Measurements from ENCODE around the gene P3R3URF.
A peak's percentile ranks its signal among the peaks of the same experiment; 100 is the strongest.

The P3R3URF gene

GRCh38 chr1:46194641-46195193 is 18.4 kb upstream of the P3R3URF start:
- DNase-seq (ENCODE audit: low read depth in 1 of 2, low spot score in 1 of 2) = no peak

DNA sequence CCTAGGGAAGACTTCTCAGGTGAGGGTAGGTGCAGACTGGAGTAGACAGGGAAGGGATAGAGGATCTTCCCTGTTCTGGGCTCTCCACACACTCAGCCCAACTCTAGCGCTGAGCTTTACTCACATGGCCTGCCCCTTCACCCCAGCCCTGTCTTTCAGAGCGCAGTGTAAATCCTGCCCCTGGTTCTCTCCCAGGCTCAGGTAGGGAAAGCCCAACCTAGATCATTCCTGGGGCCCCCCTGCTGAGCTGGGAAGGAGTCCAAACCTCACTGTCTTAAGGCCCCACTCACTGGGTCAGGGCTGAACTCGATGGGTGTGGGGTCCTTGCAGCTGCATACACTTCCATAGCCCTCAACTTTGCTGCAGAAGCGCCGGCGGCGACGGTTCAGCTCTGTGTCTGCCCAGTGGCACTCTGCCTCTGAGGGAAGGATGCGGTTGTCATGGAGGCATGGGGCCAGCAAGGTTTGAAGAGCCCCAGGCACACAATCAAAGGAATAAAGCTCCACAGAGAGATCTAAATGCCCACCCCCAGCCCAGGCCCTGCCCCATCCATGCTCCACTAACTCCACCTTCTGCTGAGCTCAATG is 17.8 kb upstream of the P3R3URF start:
- DNase-seq (ENCODE audit: low read depth in 1 of 2, low spot score in 1 of 2) = no peak

DNA sequence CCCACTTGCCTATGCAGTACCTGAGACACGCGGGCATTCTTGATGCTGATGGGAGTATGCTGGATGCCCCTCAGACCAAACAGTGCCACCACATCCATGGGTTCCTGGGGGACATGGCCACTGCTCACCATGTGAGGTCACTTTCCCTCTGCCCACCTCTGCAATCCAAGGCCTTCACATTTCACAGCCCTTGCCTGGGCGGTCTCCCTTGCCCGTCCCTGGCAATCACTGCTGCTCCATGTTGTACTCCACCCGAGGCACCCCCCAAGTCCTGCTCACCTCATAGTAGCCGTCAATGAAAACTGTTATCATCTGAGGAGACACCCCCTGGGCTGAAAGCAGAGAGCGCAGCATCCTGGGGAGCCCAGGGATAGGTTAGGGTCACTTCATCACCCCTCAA is 17.0 kb upstream of the P3R3URF start:
- DNase-seq (ENCODE audit: low read depth in 1 of 2, low spot score in 1 of 2) = no peak

GRCh38 chr1:46192171-46192570 is 15.9 kb upstream of the P3R3URF start:
- no peak for DNase-seq (ENCODE audit: low read depth in 1 of 2, low spot score in 1 of 2)

DNA sequence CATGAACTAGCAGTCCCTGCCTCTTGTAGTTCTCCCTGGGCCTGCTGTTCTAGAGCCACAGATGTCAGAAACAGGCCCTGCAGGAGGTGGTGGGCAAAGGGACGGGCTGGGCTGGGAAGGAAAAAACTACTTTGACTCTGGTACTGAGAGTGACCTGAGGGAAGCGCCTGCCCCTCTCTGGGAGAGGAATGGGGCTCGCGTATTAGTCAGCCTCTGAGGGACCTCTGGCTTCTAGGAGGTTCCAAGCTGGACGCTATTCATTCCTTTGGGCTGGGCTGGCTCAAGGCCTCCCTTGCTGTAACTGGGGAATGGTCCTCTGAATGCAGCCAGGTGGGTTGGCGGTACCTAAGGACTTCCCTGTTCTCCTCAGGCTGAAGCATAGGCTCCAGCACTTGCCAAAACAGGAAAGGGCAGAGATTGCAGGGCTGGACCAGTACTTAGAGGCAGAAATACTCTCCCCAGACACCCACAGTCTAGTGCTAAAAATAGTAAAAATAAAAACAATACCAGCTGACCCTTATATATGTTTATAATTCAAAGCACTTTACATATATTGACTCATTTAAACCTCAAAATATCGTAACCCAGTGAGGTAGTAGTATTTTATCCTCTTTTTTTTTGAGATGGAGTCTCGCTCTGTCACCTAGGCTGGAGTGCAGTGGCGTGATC is 14.9 kb upstream of the P3R3URF start:
- no peak for DNase-seq (ENCODE audit: low read depth in 1 of 2, low spot score in 1 of 2)

- no peak for DNase-seq (ENCODE audit: low read depth in 1 of 2, low spot score in 1 of 2)
Measured at GRCh38 chr1:46190539-46190938, 14.3 kb upstream of the P3R3URF start.

GRCh38 chr1:46188295-46189030 is 12.2 kb upstream of the P3R3URF start:
- no peak for DNase-seq (ENCODE audit: low read depth in 1 of 2, low spot score in 1 of 2)

GRCh38 chr1:46187106-46187869 is 11.0 kb upstream of the P3R3URF start:
- DNase-seq (ENCODE audit: low read depth in 1 of 2, low spot score in 1 of 2) = no peak

GRCh38 chr1:46186076-46186475 is 9.8 kb upstream of the P3R3URF start:
- no peak for DNase-seq (ENCODE audit: low read depth in 1 of 2, low spot score in 1 of 2)

DNA sequence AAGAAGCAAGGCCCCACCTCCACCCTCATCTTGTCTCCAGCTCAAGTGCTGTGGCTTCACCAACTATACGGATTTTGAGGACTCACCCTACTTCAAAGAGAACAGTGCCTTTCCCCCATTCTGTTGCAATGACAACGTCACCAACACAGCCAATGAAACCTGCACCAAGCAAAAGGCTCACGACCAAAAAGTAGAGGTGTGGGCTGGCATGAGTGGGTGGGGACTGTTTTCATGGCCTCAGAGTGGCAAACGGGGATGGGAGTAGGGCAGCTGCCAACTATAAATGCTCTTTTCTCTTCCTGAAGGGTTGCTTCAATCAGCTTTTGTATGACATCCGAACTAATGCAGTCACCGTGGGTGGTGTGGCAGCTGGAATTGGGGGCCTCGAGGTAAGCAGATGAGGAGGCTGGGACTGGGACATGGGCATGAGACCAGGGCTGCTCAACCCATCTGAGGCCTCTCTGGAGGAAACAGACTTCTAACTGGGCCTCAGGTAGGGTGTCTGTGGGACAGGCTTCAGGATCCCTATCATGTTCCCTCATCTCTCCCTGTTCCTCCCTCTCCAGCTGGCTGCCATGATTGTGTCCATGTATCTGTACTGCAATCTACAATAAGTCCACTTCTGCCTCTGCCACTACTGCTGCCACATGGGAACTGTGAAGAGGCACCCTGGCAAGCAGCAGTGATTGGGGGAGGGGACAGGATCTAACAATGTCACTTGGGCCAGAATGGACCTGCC is 8.8 kb upstream of the P3R3URF start:
- peak in 1 of 2 donors; percentile 26 for DNase-seq (ENCODE audit: low read depth in 1 of 2, low spot score in 1 of 2)

- no peak for DNase-seq (ENCODE audit: low read depth in 1 of 2, low spot score in 1 of 2)
Measured at GRCh38 chr1:46183926-46184557, 7.8 kb upstream of the P3R3URF start.

DNA sequence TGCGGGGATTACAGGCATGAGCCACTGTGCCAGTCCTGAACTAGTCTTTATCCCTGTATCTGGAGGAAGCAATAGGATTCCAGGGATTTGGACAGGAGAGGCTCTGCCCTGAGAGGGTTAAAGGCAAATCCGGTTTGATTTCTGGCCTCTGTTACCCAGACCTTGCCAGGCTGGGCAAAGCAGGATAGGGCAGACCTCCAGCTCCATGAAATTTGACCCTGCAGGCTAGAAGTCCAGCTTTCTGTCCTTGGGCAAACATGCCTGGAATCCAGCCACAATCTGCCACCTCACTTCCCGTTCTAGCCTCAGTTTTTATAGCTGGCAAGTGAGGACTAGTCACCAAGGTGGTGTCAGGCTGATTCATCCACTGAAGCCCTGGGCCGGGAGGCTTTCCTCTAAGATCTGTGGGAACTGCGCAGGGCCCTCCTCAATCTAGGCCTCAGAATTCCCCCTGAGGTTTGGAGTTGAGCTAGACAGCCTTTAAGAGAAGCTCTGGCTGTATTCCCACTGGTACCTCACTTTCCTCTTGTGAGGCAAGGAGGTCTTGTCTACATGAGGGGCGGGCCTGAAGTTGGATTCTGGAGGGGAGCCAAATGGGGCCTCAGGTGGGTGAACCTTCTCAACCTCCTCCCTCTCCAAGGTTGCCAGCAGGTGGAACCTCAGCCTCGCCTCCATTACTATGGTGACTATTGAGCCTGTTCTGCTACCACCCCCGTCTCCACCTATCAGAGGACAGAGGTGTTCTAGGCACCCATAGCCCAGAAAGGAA is 7.0 kb upstream of the P3R3URF start:
- DNase-seq (ENCODE audit: low read depth in 1 of 2, low spot score in 1 of 2) = no peak

DNA sequence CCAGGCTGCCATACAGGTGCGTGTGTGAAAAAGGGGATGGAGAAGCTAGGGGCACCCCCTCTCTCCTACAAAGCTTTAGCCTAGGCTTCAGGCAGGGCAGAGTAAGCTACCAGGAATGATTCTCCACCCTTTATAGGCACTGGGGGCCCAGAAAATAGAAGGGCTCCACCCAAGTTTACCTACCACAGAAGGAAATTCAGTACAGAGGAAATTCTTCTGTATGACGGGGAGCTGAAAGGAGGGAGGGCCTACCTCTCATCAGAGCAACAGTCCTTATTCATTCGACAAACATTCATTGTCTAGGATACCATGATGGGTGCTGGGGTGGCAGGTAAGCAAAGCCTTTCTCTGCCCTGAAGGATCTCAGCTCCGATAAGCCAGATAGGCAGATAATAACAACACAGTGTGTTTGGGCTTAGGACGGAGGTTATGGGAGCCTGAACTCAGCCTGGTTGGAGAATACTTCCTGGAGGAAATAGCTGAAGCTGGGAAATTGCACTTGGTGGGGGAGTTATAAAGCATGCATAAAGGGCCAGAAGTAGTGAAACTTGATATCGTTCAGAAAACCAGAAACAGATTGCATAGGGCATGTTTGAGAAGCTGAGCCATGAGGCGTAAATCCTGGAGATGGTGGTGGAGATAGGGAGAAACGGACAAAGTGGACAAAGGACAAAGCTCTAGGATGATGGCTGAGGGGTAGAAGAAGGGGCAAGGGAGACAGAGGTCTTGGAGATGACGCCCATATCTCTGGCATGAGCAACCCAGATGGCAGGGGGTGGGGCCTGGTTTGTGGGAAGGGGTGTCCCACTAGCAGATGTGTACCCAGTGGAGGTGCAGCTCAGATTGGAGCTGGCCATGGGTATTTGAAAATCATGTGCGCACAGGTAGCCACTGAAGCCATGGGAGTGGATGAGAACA is 5.3 kb upstream of the P3R3URF start:
- no peak for DNase-seq (ENCODE audit: low read depth in 1 of 2, low spot score in 1 of 2)

DNA sequence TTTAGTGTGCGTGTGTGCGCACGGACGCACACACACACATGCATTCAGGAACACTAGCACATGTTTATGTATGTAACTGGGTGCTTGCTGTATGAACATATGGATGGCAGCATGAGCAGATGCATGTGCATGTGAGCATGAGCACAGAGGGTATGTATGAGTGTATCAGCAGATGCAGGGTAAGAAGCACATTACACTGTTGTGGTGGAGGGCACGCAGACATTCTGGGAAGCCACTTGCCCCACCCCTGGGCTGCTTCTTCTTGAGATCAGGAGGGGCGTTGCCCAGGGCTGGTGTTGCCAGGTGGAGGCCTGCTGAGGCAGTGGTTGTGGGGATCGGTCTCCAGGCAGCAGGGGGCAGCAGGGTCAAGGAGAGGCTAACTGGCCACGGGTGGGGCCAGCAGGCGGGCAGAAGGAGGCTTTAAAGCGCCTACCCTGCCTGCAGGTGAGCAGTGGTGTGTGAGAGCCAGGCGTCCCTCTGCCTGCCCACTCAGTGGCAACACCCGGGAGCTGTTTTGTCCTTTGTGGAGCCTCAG is 3.9 kb upstream of the P3R3URF start:
- DNase-seq (ENCODE audit: low read depth in 1 of 2, low spot score in 1 of 2) = no peak

GRCh38 chr1:46179138-46180081 is 3.1 kb upstream of the P3R3URF start:
- DNase-seq (ENCODE audit: low read depth in 1 of 2, low spot score in 1 of 2) = peak; percentile 18 to 43

DNA sequence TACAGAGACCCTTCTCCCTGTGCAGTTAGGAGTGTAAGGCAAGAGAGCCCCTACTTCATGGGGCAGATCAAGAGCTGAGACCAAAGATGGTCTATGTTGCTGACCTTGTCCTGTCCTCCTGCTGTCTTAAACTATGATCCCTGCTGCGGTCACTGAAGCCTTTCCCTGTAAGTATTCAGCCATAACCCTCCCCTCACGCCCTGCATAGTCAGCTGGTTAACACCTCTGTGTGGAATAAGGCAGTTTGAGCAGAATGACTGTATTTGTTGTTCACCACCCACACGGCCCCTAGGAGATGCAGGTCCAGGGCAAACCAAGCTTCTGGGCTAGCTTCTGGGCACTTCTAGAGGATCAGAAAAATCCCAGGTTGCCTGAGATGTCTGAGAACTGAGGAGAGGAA is 1.0 kb downstream of the P3R3URF start:
- DNase-seq (ENCODE audit: low read depth in 1 of 2, low spot score in 1 of 2) = no peak
